ENCODE data around the gene IL1RAPL1.

The IL1RAPL1 gene

DNA sequence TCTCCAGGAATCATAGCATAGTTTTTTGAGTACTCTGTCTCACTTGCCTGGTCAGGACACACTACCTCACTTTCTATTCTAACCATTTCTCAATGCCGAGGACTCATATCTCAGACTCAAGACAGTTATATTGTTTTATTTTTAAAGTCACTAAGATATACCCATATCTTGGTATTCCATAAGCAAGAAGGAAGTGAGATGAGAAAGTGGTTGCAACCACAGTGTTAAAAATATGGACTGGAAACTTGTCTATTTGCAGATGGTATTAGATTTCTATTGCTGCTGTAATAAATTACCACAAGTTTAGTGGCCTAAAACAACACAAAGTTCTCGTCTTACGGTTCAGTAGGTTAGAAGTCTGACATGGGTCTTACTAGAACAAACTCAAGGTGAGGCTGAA, 1283.4 kb downstream of the IL1RAPL1 start:
- Histone ChIP-seq H3K9me2 (replicated peaks; ENCODE audit: low read depth, low read length) (no peaks in the 10 kb centered on the region), H4K20me1 (ENCODE audit: insufficient read depth, low read length, poor library complexity, severe bottlenecking) (no peaks in the 10 kb centered on the region)

DNA sequence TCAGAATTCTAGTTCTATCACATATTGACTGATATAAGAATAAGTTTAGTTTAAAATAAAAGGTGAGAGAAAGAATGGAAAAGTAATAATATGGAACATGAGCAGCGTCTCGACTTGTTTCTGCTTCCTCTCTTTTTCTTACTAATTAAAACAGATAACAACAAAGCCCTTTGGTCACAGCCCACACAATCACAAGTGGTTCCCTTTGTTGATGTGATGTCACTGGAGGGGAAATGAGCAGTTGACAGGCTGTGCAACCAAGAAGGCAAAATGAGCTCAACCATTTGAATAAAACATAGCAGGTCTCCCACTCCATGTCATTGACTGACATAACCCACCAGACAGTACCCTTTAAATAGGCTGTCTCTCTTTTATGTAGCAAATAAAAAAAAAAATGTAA, 1285.6 kb downstream of the IL1RAPL1 start:
- H3K4me3 ChIP-seq (ENCODE audit: low read length, poor library complexity, severe bottlenecking), result peak overlapping the region; percentile 26
- H3K36me3 ChIP-seq (ENCODE audit: insufficient read depth, low read length), result no peaks in the 10 kb centered on the region
- H3K4me2 ChIP-seq (ENCODE audit: low read depth, low read length, poor library complexity, severe bottlenecking), result peak overlapping the region; percentile 68
- H3K27me3 ChIP-seq (ENCODE audit: insufficient read depth, low read length, poor library complexity, severe bottlenecking), result no peaks in the 10 kb centered on the region
- no peak for TF ChIP-seq EZH2phosphoT487 (IDR thresholded peaks at IDR 0.05; ENCODE audit: borderline replicate concordance)
- TF ChIP-seq, protein P1, sequence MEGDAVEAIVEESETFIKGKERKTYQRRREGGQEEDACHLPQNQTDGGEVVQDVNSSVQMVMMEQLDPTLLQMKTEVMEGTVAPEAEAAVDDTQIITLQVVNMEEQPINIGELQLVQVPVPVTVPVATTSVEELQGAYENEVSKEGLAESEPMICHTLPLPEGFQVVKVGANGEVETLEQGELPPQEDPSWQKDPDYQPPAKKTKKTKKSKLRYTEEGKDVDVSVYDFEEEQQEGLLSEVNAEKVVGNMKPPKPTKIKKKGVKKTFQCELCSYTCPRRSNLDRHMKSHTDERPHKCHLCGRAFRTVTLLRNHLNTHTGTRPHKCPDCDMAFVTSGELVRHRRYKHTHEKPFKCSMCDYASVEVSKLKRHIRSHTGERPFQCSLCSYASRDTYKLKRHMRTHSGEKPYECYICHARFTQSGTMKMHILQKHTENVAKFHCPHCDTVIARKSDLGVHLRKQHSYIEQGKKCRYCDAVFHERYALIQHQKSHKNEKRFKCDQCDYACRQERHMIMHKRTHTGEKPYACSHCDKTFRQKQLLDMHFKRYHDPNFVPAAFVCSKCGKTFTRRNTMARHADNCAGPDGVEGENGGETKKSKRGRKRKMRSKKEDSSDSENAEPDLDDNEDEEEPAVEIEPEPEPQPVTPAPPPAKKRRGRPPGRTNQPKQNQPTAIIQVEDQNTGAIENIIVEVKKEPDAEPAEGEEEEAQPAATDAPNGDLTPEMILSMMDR (conservative IDR thresholded peaks at IDR 0.05; ENCODE audit: low read length), result no peak
- H4K20me1 ChIP-seq (ENCODE audit: insufficient read depth, low read length, poor library complexity, severe bottlenecking), result no peaks in the 10 kb centered on the region
- H2AFZ ChIP-seq (ENCODE audit: low read length), result no peak overlapping the region
- H3K4me1 ChIP-seq (ENCODE audit: insufficient read depth, low read length, poor library complexity, severe bottlenecking), result peaks cover 24% of the 10 kb centered on the region
- H3K79me2 ChIP-seq (ENCODE audit: insufficient read depth, low read length), result no peaks in the 10 kb centered on the region
- no peaks in the 10 kb centered on the region for H3F3A ChIP-seq (ENCODE audit: low read depth)
- peak overlapping the region; percentile 32 for H3K9ac ChIP-seq (ENCODE audit: low read depth, low read length, poor library complexity, severe bottlenecking)
- H3K9me2 ChIP-seq (replicated peaks; ENCODE audit: low read depth, low read length), result no peaks in the 10 kb centered on the region
- H3K9me3 ChIP-seq (ENCODE audit: insufficient read depth, low read depth, low read length), result no peaks in the 10 kb centered on the region

More for the DNA sequence above, 1283.4 kb downstream of the IL1RAPL1 start:
- Histone ChIP-seq H3K9ac (ENCODE audit: low read depth, low read length, poor library complexity, severe bottlenecking) (no peak overlapping the region), H3K9me3 (ENCODE audit: insufficient read depth, low read depth, low read length) (no peaks in the 10 kb centered on the region), H3K4me2 (ENCODE audit: low read depth, low read length, poor library complexity, severe bottlenecking) (no peak overlapping the region), H3K27me3 (ENCODE audit: insufficient read depth, low read length, poor library complexity, severe bottlenecking) (no peaks in the 10 kb centered on the region), H3K4me3 (ENCODE audit: low read length, poor library complexity, severe bottlenecking) (no peak overlapping the region), H3K79me2 (ENCODE audit: insufficient read depth, low read length) (no peaks in the 10 kb centered on the region), H3K4me1 (ENCODE audit: insufficient read depth, low read length, poor library complexity, severe bottlenecking) (peaks cover 24% of the 10 kb centered on the region), H2AFZ (ENCODE audit: low read length) (no peak overlapping the region), H3F3A (ENCODE audit: low read depth) (no peaks in the 10 kb centered on the region), H3K36me3 (ENCODE audit: insufficient read depth, low read length) (no peaks in the 10 kb centered on the region)
- TF ChIP-seq EZH2phosphoT487 (IDR thresholded peaks at IDR 0.05; ENCODE audit: borderline replicate concordance), result no peak
- TF ChIP-seq, protein P1 (conservative IDR thresholded peaks at IDR 0.05; ENCODE audit: low read length), result no peak

DNA sequence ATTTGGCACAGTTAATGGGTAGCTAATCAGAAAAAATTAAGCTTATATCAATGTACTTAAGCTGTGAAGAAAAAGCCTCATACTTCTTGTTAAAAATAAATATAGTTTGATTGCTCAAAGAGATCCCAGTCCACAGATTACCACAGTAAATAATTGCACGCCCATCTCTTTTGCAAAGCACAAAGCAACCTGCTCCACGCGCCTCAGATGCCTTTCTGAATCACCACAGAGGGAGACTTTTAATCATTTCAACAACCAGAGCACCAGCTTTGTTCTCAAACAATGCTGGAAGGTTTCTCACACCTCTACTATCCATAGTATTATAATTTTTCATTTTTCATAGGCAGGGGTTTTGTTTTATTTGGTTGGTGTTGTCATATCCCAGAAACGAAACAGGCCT, 1289.5 kb downstream of the IL1RAPL1 start:
- Histone ChIP-seq H3K4me2 (ENCODE audit: low read depth, low read length, poor library complexity, severe bottlenecking) (no peak overlapping the region), H3K9ac (ENCODE audit: low read depth, low read length, poor library complexity, severe bottlenecking) (no peak overlapping the region), H3K36me3 (ENCODE audit: insufficient read depth, low read length) (no peaks in the 10 kb centered on the region), H3K27me3 (ENCODE audit: insufficient read depth, low read length, poor library complexity, severe bottlenecking) (no peaks in the 10 kb centered on the region), H3K79me2 (ENCODE audit: insufficient read depth, low read length) (no peaks in the 10 kb centered on the region), H3K9me3 (ENCODE audit: insufficient read depth, low read depth, low read length) (no peaks in the 10 kb centered on the region), H3K4me1 (ENCODE audit: insufficient read depth, low read length, poor library complexity, severe bottlenecking) (peaks cover 30% of the 10 kb centered on the region), H3F3A (ENCODE audit: low read depth) (no peaks in the 10 kb centered on the region), H4K20me1 (ENCODE audit: insufficient read depth, low read length, poor library complexity, severe bottlenecking) (no peaks in the 10 kb centered on the region), H3K4me3 (ENCODE audit: low read length, poor library complexity, severe bottlenecking) (no peak overlapping the region), H2AFZ (ENCODE audit: low read length) (no peak overlapping the region), H3K9me2 (replicated peaks; ENCODE audit: low read depth, low read length) (no peaks in the 10 kb centered on the region)
- TF ChIP-seq, protein P1 (conservative IDR thresholded peaks at IDR 0.05; ENCODE audit: low read length), result no peak
- TF ChIP-seq EZH2phosphoT487 (IDR thresholded peaks at IDR 0.05; ENCODE audit: borderline replicate concordance), result no peak
